ENCODE results near the gene ZFAND3.

DNA sequence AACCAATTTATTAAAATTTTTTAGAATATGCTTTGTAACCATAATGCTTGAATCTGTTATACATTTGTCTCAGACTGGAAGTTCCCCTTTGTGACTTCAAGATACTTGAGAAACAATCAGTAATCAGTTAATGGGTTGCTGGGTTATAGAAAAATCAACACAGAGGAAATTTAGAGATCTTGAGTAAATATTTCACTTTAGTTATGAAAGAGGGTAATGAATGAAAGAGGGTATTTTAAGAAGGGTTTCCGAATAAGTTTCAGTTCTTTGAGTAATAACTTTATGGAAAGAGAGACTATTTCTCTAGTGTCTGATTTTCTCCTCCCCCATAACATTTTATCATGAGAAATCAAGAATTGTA lies 21.4 kb downstream of the ZFAND3 start:
- TF ChIP-seq, protein P1, sequence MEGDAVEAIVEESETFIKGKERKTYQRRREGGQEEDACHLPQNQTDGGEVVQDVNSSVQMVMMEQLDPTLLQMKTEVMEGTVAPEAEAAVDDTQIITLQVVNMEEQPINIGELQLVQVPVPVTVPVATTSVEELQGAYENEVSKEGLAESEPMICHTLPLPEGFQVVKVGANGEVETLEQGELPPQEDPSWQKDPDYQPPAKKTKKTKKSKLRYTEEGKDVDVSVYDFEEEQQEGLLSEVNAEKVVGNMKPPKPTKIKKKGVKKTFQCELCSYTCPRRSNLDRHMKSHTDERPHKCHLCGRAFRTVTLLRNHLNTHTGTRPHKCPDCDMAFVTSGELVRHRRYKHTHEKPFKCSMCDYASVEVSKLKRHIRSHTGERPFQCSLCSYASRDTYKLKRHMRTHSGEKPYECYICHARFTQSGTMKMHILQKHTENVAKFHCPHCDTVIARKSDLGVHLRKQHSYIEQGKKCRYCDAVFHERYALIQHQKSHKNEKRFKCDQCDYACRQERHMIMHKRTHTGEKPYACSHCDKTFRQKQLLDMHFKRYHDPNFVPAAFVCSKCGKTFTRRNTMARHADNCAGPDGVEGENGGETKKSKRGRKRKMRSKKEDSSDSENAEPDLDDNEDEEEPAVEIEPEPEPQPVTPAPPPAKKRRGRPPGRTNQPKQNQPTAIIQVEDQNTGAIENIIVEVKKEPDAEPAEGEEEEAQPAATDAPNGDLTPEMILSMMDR (IDR thresholded peaks at IDR 0.05): no peak
- no peak for TF ChIP-seq EP300 (IDR thresholded peaks at IDR 0.05)
- no peak for TF ChIP-seq POLR2A (IDR thresholded peaks at IDR 0.05)
